Activated naive CD8-positive, alpha-beta T cell treated with anti-CD3 and anti-CD28 coated beads, Interleukin-2, amount 50 U/mL, for 24 hours (primary cell): ENCODE data around the gene C1orf56.

ENCODE experiments used
- ATAC-seq: fragments of 150-1000 bp; cut with Tn5 transposase; one replicate; pipeline ENCODE4 v1.10.0; 2021
- DNase-seq: peaks from one replicate; pipeline ENCODE4 v3.0.0; 2021
- H3K27ac Mint-ChIP-seq: one replicate; pipeline ENCODE4 v1.8.0; 2021; ENCODE audit warnings: mild to moderate bottlenecking, mixed read lengths
- H3K27me3 Mint-ChIP-seq: one replicate; pipeline ENCODE4 v1.8.0; 2021; ENCODE audit warnings: mixed read lengths
- H3K36me3 Mint-ChIP-seq: one replicate; pipeline ENCODE4 v1.8.0; 2021; ENCODE audit warnings: low read depth, mixed read lengths
- H3K4me1 Mint-ChIP-seq: one replicate; pipeline ENCODE4 v1.8.0; 2021; ENCODE audit warnings: mixed read lengths
- H3K4me3 Mint-ChIP-seq: one replicate; pipeline ENCODE4 v1.8.0; 2021; ENCODE audit warnings: mild to moderate bottlenecking, moderate library complexity, mixed read lengths
- H3K9me3 Mint-ChIP-seq: one replicate; pipeline ENCODE4 v1.8.0; 2021; ENCODE audit warnings: mixed read lengths

Gene C1orf56

DNA sequence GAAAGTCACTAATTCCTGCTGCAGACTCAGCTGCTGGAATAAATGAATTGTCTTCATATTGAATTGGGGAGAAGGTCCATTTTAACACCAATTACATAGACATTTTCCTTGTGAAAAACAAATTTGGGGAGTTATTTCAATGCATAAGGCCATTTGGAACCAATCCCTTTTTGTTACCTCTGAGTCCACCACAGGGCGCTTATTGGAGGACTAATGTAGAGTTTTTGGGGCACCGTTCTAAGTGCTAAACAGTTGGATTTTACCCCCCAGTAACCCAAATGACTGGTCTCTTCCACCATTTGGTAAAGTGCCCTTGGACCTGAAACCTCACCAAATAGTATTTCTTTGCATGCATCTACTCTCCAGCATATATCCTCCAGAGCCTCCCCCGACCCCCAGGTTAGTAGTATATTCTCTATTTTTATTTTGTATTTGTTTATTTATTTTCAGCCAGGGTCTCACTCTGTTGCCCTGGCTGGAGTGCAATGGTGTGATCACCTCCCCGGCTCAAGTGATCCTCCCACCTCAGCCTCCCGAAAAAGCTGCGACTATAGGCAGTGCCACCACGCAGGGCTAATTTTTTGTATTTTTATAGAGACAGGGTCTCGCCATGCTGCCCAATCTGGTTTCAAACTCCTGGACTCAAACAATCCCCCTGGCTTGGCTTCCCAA is 37.7 kb upstream of the C1orf56 start:
- Mint-ChIP-seq H3K4me3 (peak overlapping the region; percentile 99), H3K27ac (peak overlapping the region; percentile 97), H3K36me3 (no peaks in the 10 kb centered on the region), H3K9me3 (no peaks in the 10 kb centered on the region), H3K4me1 (peaks cover 67% of the 10 kb centered on the region), H3K27me3 (no peaks in the 10 kb centered on the region)
- no peak for ATAC-seq
- no peak for DNase-seq

DNA sequence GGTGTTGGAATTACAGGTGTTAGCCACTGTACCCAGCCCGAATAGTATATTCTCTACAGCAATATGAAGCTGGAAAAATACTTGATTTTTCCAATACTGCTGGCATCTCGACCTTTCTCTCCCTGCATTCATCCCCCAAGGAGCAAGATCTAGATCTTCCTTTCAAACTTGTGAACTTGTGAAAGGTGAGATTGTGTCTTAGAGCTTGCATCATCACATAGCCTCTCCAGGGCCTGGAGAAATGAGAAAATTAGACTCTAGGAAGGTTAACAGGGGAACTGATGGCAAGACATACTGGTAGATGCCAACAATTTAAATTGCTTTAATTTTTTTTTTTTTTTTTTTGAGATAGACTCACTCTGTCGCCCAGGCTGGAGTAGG is 37.2 kb upstream of the C1orf56 start:
- DNase-seq (no peak), ATAC-seq (no peak)
- Mint-ChIP-seq H3K4me1 (peaks cover 64% of the 10 kb centered on the region), H3K36me3 (no peaks in the 10 kb centered on the region), H3K27ac (no peak overlapping the region), H3K27me3 (no peaks in the 10 kb centered on the region), H3K4me3 (peak overlapping the region; percentile 14), H3K9me3 (no peaks in the 10 kb centered on the region)

DNA sequence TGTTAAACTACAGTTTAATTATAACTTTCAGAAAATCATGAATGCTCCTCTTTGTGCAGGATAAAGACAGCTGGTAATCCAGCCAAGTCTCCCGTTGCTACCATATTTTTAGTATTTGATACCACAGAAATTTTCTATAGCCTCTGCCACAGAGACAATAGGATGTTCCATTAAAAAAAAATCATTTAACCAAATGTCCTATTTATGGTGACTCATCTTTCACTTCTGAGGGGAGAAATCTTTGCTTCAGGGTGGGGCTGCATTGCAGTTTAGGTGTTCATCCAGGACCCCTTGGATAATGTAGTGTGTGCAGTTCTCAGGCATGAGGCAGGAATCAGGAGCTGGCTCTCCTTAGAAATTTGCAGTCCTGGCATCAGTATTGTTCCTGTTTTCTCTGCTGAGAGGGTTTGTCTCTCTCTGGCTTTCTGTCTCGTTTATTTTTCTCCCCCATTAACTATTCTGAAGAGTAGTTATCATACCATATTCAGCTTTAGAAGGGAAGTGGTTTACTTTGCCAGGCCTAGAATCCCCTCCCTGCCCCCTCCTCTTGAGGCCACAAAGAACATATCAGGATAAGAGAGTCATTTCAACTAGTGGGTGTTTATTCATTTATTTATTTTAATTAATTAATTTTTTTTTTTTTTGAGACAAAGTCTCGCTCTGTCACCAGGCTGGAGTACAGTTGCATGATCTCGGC is 36.2 kb upstream of the C1orf56 start:
- DNase-seq (no peak), ATAC-seq (no peak)
- H3K4me3 Mint-ChIP-seq, result no peak overlapping the region
- H3K9me3 Mint-ChIP-seq, result no peaks in the 10 kb centered on the region
- peak overlapping the region; percentile 20 for H3K27ac Mint-ChIP-seq
- H3K4me1 Mint-ChIP-seq, result peaks cover 54% of the 10 kb centered on the region
- H3K27me3 Mint-ChIP-seq, result no peaks in the 10 kb centered on the region
- H3K36me3 Mint-ChIP-seq, result no peaks in the 10 kb centered on the region

DNA sequence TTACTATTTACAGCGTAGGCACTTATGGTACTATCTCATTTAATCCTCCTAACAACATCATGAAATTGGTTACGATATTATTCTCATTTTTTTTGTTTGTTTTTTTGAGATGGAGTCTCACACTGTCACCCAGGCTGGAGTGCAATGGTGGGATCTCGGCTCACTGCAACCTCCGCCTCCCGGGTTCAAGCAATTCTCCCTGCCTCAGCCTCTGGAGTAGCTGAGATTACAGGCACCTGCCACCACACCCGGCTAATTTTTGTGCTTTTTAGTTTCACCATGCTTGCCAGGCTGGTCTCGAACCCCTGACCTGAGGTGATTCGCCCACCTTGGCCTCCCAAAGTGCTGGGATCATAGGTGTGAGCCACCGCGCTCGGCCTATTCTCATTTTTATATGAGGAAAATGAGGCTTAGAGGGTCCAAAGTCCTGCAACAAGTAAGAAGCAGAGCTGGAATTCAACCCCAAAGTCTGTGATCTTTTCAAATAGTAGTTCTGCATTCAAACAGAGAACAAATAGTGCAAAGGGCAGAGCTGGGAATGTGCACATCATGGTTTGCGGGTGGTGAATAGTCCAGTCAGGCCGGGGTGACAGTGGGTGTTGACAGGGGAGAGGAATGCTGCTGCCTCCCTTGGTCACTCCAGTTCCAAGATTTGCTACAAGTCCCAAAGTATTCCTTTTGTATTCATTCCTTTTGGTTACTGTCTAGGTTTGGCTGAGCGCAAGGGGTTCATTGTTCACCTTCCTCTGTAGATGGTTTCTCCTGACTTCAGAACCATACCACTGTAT is 34.7 kb upstream of the C1orf56 start:
- Mint-ChIP-seq H3K27me3 (no peaks in the 10 kb centered on the region), H3K9me3 (no peaks in the 10 kb centered on the region), H3K4me1 (peaks cover 38% of the 10 kb centered on the region), H3K4me3 (no peak overlapping the region), H3K27ac (no peak overlapping the region), H3K36me3 (no peaks in the 10 kb centered on the region)
- DNase-seq (no peak), ATAC-seq (no peak)

DNA sequence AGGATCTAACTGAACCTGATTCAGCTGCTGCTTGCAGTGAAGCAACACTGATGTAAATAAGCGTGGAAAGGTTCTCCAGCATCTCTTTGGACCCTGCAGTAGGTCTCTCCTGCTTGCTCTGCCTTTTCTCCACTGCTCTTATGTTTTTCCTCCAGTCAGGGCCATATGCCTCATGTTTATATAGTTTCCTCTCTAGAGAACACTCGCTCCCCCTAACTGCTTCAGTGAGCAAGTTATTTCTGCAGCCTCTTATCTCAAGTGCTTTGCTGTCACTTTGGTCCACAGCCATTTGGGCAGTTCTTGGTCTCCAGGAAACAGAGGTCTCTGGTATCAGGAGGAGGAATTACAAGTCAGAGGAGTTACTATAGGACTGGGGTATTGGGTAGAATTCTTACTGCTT is 34.0 kb upstream of the C1orf56 start:
- H3K4me3 Mint-ChIP-seq, result no peak overlapping the region
- H3K27me3 Mint-ChIP-seq, result no peaks in the 10 kb centered on the region
- DNase-seq (no peak), ATAC-seq (no peak)
- H3K27ac Mint-ChIP-seq, result no peak overlapping the region
- H3K4me1 Mint-ChIP-seq, result peaks cover 34% of the 10 kb centered on the region
- H3K36me3 Mint-ChIP-seq, result peaks cover 5% of the 10 kb centered on the region
- H3K9me3 Mint-ChIP-seq, result no peaks in the 10 kb centered on the region

GRCh38 chr1:151024540-151025146 is 22.9 kb upstream of the C1orf56 start:
- no peaks in the 10 kb centered on the region for H3K9me3 Mint-ChIP-seq
- peaks cover 15% of the 10 kb centered on the region for H3K36me3 Mint-ChIP-seq
- peak; percentile 99 for ATAC-seq
- no peak overlapping the region for H3K27ac Mint-ChIP-seq
- H3K27me3 Mint-ChIP-seq, result no peaks in the 10 kb centered on the region
- peaks cover 5% of the 10 kb centered on the region for H3K4me1 Mint-ChIP-seq
- H3K4me3 Mint-ChIP-seq, result no peak overlapping the region
- peak; percentile 86 for DNase-seq

- peaks cover 16% of the 10 kb centered on the region for H3K36me3 Mint-ChIP-seq
- H3K27ac Mint-ChIP-seq, result no peak overlapping the region
- H3K9me3 Mint-ChIP-seq, result no peaks in the 10 kb centered on the region
- no peak for DNase-seq
- ATAC-seq, result no peak
- H3K4me1 Mint-ChIP-seq, result peaks cover 5% of the 10 kb centered on the region
- no peak overlapping the region for H3K4me3 Mint-ChIP-seq
- no peaks in the 10 kb centered on the region for H3K27me3 Mint-ChIP-seq
These were observed 21.1 kb upstream of the C1orf56 start for GRCh38 chr1:151026460-151026859.

DNA sequence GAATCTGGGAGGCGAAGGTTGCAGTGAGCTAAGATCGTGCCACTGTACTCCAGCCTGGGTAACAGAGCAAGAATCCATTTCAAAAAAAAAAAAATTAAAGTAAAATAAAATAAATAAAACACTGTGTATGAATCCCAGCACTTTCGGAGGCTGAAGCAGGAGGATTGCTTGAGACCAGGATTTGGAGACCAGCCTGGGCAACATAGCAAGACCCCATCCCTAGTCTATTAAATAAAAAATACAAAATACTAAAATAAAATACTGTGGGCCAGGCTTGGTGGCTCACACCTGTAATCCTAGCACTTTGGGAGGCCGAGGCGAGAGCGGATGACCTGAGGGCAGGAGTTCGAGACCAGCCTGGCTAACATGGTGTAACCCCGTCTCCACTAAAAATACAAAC is 15.4 kb upstream of the C1orf56 start:
- DNase-seq (no peak), ATAC-seq (no peak)
- Mint-ChIP-seq H3K4me1 (no peaks in the 10 kb centered on the region), H3K27me3 (no peaks in the 10 kb centered on the region), H3K4me3 (no peak overlapping the region), H3K27ac (no peak overlapping the region), H3K36me3 (peaks cover 17% of the 10 kb centered on the region), H3K9me3 (no peaks in the 10 kb centered on the region)

GRCh38 chr1:151035167-151035566 is 12.4 kb upstream of the C1orf56 start:
- Mint-ChIP-seq H3K4me3 (no peak overlapping the region), H3K27me3 (no peaks in the 10 kb centered on the region), H3K4me1 (no peaks in the 10 kb centered on the region), H3K36me3 (peaks cover 11% of the 10 kb centered on the region), H3K27ac (no peak overlapping the region), H3K9me3 (no peaks in the 10 kb centered on the region)
- ATAC-seq (no peak), DNase-seq (no peak)

- no peak within 1 kb of the TSS for H3K27ac Mint-ChIP-seq
These were observed 11.2 kb upstream of the C1orf56 start, which contains the start of gene BNIPL for GRCh38 chr1:151036356-151036755. Gene BNIPL (plus strand): TSS chr1:151036586. CDS start chr1:151036726, 140 bp downstream.

DNA sequence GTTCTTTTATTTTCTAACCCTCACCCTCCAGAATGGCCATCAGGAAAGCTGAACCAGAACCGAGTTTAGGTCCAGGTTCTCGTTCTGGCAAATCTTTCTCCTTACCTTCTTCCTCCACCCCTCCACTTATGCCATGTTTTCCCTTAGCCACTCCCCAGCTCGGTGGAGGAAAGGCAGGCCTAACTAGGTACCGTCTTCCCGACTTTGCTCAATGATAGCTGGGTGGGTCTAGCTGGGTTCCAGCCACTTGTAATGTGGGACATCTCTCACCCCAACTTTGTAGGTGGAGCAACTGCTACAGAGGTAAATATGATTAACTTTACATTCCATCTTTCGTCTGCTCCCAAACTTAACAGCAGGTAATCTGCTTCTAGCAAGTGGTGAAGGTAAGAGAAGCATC is 10.5 kb upstream of the C1orf56 start:
- H3K27ac Mint-ChIP-seq, result no peak overlapping the region
- H3K4me1 Mint-ChIP-seq, result no peaks in the 10 kb centered on the region
- ATAC-seq, result no peak
- no peak for DNase-seq
- H3K4me3 Mint-ChIP-seq, result no peak overlapping the region
- no peaks in the 10 kb centered on the region for H3K9me3 Mint-ChIP-seq
- H3K27me3 Mint-ChIP-seq, result no peaks in the 10 kb centered on the region
- peaks cover 8% of the 10 kb centered on the region for H3K36me3 Mint-ChIP-seq

More at GRCh38 chr1:151036356-151036755, 11.2 kb upstream of the C1orf56 start, which contains the start of gene BNIPL:
- no peaks in the 10 kb centered on the region for H3K27me3 Mint-ChIP-seq
- H3K36me3 Mint-ChIP-seq, result peaks cover 10% of the 10 kb centered on the region
- no peak within 1 kb of the TSS for H3K4me3 Mint-ChIP-seq
- no peaks in the 10 kb centered on the region for H3K4me1 Mint-ChIP-seq
- DNase-seq, result no peak
- H3K9me3 Mint-ChIP-seq, result no peaks in the 10 kb centered on the region
- no peak for ATAC-seq

GRCh38 chr1:151039521-151039920 is 8.0 kb upstream of the C1orf56 start:
- no peaks in the 10 kb centered on the region for H3K9me3 Mint-ChIP-seq
- peaks cover 5% of the 10 kb centered on the region for H3K36me3 Mint-ChIP-seq
- DNase-seq (no peak), ATAC-seq (no peak)
- no peak overlapping the region for H3K4me3 Mint-ChIP-seq
- no peak overlapping the region for H3K27ac Mint-ChIP-seq
- no peaks in the 10 kb centered on the region for H3K27me3 Mint-ChIP-seq
- H3K4me1 Mint-ChIP-seq, result peaks cover 6% of the 10 kb centered on the region

DNA sequence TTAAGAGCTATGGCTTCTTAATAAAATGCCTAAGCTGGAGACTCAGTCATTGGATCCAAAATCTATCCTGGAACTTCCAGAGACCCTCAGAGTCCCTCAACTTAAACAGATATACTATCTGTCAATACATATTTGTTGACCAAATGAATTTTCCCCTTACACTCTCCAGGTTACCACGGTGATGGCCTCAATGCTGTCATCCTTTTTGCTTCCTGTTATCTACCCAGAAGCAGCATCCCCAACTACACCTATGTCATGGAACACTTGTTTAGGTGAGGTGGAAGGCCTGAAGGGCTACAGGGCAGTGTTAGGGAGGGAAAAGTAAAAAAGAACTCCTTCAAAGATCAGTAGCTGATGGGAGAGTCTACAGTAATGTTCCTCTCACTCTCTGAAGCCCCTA is 4.4 kb upstream of the C1orf56 start:
- no peaks in the 10 kb centered on the region for H3K9me3 Mint-ChIP-seq
- DNase-seq, result no peak
- H3K4me1 Mint-ChIP-seq, result peaks cover 22% of the 10 kb centered on the region
- ATAC-seq, result no peak
- peaks cover 2% of the 10 kb centered on the region for H3K36me3 Mint-ChIP-seq
- no peaks in the 10 kb centered on the region for H3K27me3 Mint-ChIP-seq
- no peak overlapping the region for H3K27ac Mint-ChIP-seq
- no peak overlapping the region for H3K4me3 Mint-ChIP-seq

- Mint-ChIP-seq H3K9me3 (no peaks in the 10 kb centered on the region), H3K4me3 (peak overlapping the region; percentile 88), H3K27ac (peak overlapping the region; percentile 87), H3K36me3 (peaks cover 29% of the 10 kb centered on the region), H3K4me1 (peaks cover 37% of the 10 kb centered on the region), H3K27me3 (no peaks in the 10 kb centered on the region)
- DNase-seq (peak; percentile 62), ATAC-seq (peak; percentile 83)
These were observed 534 bp downstream of the C1orf56 start for GRCh38 chr1:151047925-151048644.
